Stimulated activated CD8-positive, alpha-beta memory T cell treated with anti-CD3 and anti-CD28 coated beads, Interleukin-7, amount 100 ng/mL, for 4 hours (primary cell): ENCODE results near the gene OLFM2.

ENCODE experiments used
- DNase-seq, 2 donors: peaks; one replicate each; pipeline ENCODE4 v3.0.0-alpha.2; 2020; ENCODE audit warnings: low read depth in 2 of 2

The OLFM2 gene

GRCh38 chr19:9910625-9911024 is 25.7 kb downstream of the OLFM2 start:
- DNase-seq = no peak

DNA sequence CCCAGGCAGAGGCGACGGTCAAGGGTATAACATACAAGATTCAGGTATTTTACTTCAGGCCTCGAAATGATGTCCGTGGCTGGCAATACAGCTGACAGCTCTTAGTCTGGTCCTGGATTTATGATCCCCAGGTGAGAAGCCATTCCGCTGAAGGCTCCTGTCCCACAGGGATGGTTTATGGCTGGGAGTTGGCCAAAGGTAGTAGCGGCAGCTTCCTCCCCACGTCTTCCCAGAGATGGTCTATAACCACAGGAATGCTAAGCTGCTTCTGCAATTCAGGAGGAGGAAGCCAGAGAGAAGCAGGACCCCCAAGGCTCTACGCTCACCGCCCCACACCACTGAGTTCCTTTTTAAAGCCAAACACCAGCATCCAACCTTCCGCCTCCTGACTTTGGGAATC is 27.1 kb downstream of the OLFM2 start:
- DNase-seq = no peak

GRCh38 chr19:9906475-9907087 is 29.7 kb downstream of the OLFM2 start:
- DNase-seq = no peak

DNA sequence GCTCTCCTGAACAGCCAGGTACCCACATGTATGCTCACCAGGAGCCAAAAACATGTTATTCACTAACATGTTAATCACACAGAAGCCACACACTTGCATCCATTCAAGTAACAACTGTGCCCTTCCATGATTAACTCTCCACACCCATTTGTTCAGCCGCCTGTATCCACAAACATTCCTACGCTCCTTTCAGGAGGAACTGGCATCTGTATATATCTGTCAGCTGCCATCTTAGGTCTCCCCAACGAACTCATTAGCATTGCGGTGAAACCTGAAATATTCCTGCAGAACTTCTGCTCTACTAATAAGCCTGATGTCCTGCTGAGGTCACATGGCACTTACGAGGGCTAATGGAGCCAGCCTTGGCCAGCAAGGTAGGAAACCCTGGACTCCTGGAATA is 33.0 kb downstream of the OLFM2 start:
- no peak for DNase-seq

GRCh38 chr19:9901642-9902041 is 34.7 kb downstream of the OLFM2 start:
- no peak for DNase-seq

- no peak for DNase-seq
Measured at GRCh38 chr19:9901020-9901419, 35.3 kb downstream of the OLFM2 start.

- no peak for DNase-seq
Measured at GRCh38 chr19:9891609-9892373, 44.5 kb downstream of the OLFM2 start.

DNA sequence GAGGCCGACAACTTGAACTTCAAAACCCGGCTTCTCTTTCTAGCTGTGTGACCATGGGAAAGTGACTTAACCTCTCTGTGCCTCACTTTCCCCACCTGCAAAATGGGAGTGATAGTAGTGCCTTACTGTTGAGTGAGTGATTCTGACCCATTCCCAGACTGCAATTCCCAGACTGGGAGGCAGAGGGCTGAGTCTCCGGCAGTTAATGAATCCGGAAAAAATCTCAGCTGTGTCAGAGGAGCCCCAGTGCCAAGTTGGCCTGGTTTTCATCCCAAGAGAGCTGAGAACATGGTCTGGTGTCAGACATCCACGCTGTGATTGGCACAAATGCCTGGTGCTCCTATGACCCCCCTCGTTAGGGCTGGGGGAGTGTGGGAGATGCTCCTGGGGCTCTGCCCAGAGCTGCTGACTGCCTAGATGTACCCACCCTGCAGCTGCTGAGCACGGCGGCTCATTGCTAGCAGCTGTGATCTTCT is 51.2 kb downstream of the OLFM2 start:
- no peak for DNase-seq

DNA sequence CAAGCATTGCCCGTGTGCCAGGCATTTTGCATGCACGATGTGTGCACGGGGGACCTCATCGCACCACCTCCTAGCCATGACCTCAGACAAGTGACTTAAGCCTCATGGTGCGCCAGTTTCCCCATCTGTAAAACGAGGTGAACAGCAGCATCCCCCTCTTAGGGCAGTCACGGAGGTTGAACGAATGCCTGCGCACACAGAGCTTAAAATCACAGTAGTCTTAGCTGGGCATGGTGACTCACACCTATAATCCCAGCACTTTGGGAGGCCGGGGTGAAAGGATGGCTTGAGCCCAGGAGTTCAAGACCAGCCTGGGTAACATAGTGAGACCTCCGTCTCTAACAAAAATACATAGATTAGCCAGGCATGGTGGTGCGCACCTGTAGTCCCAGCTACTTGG is 52.6 kb downstream of the OLFM2 start:
- DNase-seq = no peak

GRCh38 chr19:9883231-9883758 is 53.0 kb downstream of the OLFM2 start:
- no peak for DNase-seq

DNA sequence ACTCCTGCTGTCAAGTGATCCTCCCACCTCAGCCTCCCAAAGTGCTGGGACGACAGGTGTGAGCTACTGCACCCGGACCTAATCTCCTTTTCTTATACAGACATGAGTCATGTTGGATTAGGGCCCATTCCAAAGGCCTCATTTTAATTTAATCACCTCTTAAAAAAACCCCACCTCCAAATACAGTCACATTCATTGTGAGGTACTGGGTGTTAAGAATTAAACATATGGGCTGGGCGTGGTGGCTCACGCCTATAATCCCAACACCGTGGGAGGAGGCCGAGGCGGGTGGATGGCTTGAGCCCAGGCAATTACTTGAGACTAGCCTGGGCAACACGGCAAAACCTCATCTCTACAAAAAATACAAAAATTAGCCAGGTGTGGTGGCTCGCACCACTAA is 54.6 kb downstream of the OLFM2 start:
- no peak for DNase-seq

DNA sequence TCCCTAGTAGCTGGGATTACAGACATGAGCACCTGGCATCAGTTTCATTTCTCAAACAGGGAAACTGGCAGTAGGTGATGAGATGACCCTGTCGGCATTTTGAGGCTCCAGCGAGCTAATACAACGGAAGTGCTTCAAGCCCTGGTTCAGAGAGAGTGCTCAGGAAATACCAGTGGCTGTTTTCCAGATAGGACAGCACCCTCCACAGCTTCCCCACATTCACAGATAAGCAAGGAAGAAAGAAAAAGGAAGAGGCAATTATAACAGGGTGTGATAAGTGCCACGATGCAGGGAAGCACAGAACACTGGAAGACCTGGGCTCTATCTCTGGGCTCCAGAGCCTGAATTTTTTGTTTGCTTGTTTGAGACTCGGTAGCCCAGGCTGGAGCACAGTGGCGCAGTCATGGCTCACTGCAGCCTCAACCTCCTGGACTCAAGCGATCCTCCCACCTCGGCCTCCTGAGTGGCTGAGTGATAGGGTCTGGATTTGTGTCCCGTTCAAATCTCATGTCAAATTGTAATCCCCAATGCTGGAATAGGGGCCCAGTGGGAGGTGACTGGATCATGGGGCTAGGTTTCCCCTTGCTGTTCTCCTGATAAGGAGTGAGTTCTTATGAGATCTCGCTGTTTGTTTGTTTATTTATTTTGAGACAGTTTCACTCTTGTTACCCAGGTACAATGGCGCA is 57.7 kb downstream of the OLFM2 start:
- no peak for DNase-seq

DNA sequence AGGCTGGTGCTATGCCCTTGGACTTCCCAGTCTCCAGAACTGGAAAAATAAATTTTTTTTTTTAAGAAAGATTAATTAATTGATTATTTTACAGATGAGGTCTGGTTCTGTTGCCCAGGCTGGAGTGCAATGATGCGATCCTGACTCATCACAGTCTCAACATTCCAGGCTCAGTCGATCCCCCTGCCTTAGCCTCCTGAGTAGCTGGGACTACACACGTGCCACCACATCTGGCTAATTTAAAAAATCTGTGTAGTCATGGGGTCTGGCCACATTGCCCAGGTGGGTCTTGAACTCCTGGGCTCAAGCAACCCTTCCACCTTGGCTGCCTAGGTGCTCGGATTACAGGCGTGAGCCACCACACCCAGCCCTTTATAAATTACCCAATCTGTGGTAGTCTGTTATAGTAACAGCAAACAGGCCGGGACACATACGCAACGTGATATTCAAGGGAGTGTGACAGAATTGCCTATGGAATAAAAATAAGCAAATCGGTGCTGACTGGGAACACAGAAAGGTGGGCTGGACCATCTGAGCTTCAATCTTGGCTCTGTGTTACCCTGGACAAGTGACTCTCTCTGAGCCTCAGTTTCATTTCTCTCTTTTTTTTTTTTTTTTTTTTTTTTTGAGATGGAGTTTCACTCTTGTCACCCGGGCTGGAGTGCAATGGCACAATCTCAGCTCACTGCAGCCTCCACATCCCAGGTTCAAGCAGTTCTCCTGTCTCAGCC is 58.4 kb downstream of the OLFM2 start:
- DNase-seq = no peak

DNA sequence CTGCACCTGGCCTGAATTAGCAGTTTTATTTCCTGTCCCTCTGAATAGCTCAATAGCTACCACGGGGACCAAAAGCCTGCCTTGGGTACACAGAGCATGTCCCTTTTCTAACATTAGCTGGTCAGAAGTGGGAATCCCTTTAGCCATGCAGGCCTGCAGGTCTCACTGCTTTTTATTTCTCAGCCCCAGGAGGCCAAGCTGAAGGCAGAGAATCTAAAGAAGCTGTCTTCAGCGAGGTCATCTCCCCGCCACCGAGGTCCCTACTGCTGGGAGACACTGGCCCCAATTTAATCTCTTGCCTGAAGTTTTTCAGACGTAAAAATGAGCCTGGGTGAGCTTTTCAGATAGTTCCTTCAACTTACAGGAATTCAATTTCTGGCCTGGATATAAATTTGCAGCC is 60.5 kb downstream of the OLFM2 start:
- DNase-seq = no peak

DNA sequence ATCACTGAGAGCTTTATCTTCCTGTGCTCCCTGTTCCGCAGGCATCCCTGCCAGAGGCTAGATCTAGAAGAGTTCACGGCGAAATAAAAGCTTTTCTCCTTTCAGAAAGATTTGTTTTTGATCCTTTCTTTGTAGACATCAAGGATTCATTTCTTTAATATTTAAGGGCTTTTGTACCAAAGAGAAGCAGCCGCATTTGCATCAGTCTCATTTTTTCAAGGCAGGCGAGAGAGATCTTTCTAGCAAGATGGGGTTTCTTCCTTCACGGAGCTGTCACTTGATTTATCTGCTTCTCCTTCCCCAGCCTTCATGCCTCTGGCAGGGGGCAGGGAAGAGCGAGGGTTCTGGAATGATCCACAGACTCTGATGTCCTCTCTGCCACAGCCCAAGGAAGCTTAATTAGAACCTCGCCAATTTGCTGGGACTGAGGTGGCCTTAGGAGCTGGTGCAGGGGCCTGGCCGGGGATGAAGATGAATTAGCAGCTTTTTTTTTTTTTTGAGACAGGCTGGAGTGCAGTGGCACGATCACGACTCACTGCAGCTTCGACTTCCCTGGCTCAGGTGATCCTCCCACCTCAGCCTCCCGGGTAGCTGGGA is 61.2 kb downstream of the OLFM2 start:
- no peak for DNase-seq

DNA sequence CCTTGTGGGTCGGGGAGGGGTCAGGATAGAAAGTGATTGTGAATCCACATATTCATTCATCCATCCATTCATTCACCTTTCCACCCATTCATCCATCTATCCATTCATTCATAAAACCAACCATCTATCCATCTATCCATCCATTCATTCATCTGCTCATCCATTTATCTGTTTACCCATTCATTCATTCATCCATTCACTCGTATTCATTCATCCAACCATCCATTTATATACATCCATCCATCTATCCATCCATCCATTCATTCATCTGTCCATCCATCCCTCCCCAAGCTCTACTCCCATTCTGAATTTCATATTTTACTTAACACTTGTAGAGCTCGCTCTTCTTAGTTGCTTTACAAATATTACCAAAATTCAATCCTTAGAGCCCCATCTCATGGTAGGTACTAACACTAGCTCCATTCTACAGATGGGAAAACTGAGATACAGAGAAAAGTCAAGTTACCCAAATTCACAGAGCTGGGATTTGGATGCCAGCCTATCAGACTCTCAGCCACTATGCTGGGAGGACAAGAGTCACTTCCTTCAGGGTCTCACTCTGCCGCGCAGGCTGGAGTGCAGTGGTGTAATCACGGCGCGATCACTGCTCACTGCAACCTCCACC is 63.6 kb downstream of the OLFM2 start:
- no peak for DNase-seq

GRCh38 chr19:9871626-9872338 is 64.5 kb downstream of the OLFM2 start:
- DNase-seq = no peak

- DNase-seq = no peak
Measured at GRCh38 chr19:9868983-9869617, 67.2 kb downstream of the OLFM2 start.

DNA sequence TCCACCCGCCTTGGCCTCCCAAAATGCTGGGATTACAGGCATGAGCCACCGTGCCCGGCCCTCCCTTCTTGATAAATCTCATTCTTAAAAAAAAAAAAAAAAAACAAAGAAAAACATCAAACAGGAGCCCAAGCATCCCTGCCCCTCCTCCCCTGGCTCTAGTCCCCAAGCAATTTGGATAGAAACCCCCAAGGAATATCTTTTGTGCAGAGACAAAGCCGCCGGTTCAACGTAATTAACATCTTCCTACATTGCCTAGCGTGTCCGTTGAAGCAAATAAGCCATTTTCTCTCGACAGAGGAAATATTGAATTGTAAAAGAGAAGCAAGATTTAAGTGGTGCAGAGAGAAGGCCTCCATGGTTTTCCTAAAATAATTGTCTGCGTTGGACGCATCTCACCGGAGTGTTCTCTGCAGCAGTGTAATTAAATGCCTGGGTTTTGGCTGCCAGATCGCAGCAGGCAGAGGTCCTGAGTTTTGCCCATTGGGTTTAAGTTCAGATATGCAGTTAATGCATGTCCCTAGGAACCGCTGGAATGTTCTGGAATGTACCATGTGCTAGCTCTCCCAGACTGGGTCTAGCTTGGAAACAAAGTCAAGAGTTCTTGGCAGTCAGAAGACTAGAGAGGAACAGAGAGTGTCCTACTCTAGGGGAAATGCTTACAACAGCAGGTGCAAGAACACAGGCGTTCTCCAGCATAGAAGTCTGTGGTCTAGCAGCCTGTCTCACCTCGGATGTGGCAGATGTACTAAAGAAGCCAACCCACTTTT is 70.4 kb downstream of the OLFM2 start:
- no peak for DNase-seq
